HEK293T (cell line): ENCODE data around the gene CORO1C.

Experiments used
- CTCF ChIA-PET: fragments of 350-600 bp; formaldehyde crosslinking; extraction: SDS; loops from one replicate; lab custom pipeline; 2021; ENCODE audit warnings: antibody characterized with exemption, inconsistent platforms; lab: Yijun Ruan, JAX
- POLR2A ChIA-PET: fragments of 350-600 bp; formaldehyde crosslinking; extraction: SDS; loops from one replicate; lab custom pipeline; 2020; ENCODE audit warnings: antibody characterized with exemption, inconsistent platforms; lab: Yijun Ruan, JAX
- DNase-seq: peaks from one replicate; pipeline ENCODE4 v3.0.0; 2012; ENCODE audit warnings: mixed read lengths; ENCODE audit errors: extremely low spot score
- ARNT ChIP-seq: fragments of 450-650 bp; IDR thresholded peaks from 2 replicates; pipeline ENCODE4 v1.6.1; 2017; ENCODE audit warnings: mild to moderate bottlenecking
- BHLHE40 ChIP-seq: fragments of 450-650 bp; IDR thresholded peaks from 2 replicates; pipeline ENCODE4 v1.6.1; 2016; ENCODE audit warnings: mild to moderate bottlenecking, moderate library complexity, borderline replicate concordance
- CTBP1 ChIP-seq: fragments of 450-650 bp; IDR thresholded peaks from 2 replicates; pipeline ENCODE4 v1.6.1; 2016; ENCODE audit warnings: borderline replicate concordance
- ELF4 ChIP-seq: fragments of 450-650 bp; IDR thresholded peaks from 2 replicates; pipeline ENCODE4 v1.6.1; 2017; ENCODE audit warnings: antibody characterized with exemption
- FOXA1 ChIP-seq: fragments of 450-650 bp; IDR thresholded peaks from 2 replicates; pipeline ENCODE4 v1.6.1; 2016; ENCODE audit warnings: mild to moderate bottlenecking
- FOXK2 ChIP-seq: fragments of 450-650 bp; IDR thresholded peaks from 2 replicates; pipeline ENCODE4 v1.6.1; 2016; ENCODE audit warnings: mild to moderate bottlenecking
- FOXM1 ChIP-seq: fragments of 450-650 bp; IDR thresholded peaks from 2 replicates; pipeline ENCODE4 v1.6.1; 2017; ENCODE audit warnings: mild to moderate bottlenecking, borderline replicate concordance
- HDGF ChIP-seq: fragments of 450-650 bp; IDR thresholded peaks from 2 replicates; pipeline ENCODE4 v1.6.1; 2017; ENCODE audit warnings: antibody characterized with exemption, borderline replicate concordance
- L3MBTL2 ChIP-seq: fragments of 450-650 bp; conservative IDR thresholded peaks from 2 replicates; pipeline ENCODE4 v1.6.1; 2016; ENCODE audit warnings: mild to moderate bottlenecking
- LEF1 ChIP-seq: fragments of 450-650 bp; IDR thresholded peaks from 2 replicates; pipeline ENCODE4 v1.6.1; 2017; ENCODE audit warnings: mild to moderate bottlenecking, borderline replicate concordance
- NFRKB ChIP-seq: fragments of 450-650 bp; IDR thresholded peaks from 2 replicates; pipeline ENCODE4 v1.6.1; 2016; ENCODE audit warnings: mild to moderate bottlenecking, moderate library complexity
- SP1 ChIP-seq: fragments of 450-650 bp; IDR thresholded peaks from 2 replicates; pipeline ENCODE4 v1.6.1; 2017
- SUZ12 ChIP-seq: fragments of 450-650 bp; IDR thresholded peaks from 2 replicates; pipeline ENCODE4 v1.6.1; 2016; ENCODE audit warnings: mild to moderate bottlenecking
- TARDBP ChIP-seq: fragments of 450-650 bp; IDR thresholded peaks from 2 replicates; pipeline ENCODE4 v1.6.1; 2016
- ZNF384 ChIP-seq: fragments of 450-650 bp; IDR thresholded peaks from 2 replicates; pipeline ENCODE4 v1.6.1; 2016
- TF ChIP-seq, protein P1 (sequence below): fragments of 450-650 bp; IDR thresholded peaks from 2 replicates; pipeline ENCODE4 v1.6.1; 2016

The CORO1C gene

DNA sequence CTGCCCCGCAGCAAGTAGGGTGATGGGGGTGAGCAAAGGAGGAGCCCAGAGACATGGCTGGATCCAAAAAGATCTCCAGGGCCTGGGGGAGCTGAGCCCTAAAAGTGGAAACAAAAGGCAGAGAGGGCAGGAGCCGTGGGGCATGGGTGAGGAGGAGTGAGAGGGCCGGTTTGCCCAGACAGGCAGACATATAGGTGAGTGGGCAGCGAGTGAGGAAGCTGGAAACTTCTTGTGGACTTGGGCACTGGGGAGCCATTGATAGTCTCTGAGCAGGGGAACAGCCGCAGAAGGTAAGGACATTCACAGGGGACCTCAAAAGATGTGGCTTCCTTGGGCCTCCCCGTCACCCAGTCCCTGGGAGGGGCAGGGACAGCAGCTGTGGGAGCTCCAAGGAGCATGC, 116.7 kb downstream of the CORO1C start:
- ChIA-PET CTCF (interaction anchor here (0.5 kb wide), 1 partner anchor 12 kb away, joined by 5 read pairs; no protein-coding TSS in a partner anchor), POLR2A (no interaction called here)
- TF ChIP-seq ARNT = no peak
- no peak for TF ChIP-seq SP1
- TF ChIP-seq, protein P1, sequence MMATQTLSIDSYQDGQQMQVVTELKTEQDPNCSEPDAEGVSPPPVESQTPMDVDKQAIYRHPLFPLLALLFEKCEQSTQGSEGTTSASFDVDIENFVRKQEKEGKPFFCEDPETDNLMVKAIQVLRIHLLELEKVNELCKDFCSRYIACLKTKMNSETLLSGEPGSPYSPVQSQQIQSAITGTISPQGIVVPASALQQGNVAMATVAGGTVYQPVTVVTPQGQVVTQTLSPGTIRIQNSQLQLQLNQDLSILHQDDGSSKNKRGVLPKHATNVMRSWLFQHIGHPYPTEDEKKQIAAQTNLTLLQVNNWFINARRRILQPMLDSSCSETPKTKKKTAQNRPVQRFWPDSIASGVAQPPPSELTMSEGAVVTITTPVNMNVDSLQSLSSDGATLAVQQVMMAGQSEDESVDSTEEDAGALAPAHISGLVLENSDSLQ = no peak
- no peak for DNase-seq

DNA sequence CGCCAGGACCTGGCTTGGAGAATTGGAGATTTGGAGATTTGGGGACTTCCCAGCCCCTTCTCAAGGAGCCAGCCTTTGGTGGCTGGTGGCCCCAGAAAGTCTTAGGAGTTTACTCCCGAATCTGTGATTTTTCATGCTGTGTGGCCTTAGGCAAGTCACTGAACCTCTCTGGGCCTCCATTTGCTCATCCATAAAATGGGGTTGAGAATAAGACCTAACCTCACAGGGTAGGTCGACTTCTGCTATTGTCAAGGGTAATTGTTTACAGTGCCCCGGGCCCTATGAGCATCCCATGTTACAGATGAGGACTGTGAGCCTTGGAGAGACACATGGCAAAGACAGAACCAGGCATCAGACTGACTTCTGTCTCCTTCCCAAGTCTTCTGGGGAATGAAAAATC, 117.3 kb downstream of the CORO1C start:
- ChIA-PET POLR2A (interaction anchor here (0.7 kb wide), 1 partner anchor 52 kb away, joined by 3 read pairs; the partner anchor contains the start of gene ISCU), CTCF (no interaction called here)
- DNase-seq = no peak
- TF ChIP-seq TARDBP = no peak
- no peak for TF ChIP-seq SUZ12
- no peak for TF ChIP-seq BHLHE40
- TF ChIP-seq L3MBTL2 = no peak
- no peak for TF ChIP-seq LEF1
- TF ChIP-seq FOXK2 = no peak
- TF ChIP-seq NFRKB = no peak

DNA sequence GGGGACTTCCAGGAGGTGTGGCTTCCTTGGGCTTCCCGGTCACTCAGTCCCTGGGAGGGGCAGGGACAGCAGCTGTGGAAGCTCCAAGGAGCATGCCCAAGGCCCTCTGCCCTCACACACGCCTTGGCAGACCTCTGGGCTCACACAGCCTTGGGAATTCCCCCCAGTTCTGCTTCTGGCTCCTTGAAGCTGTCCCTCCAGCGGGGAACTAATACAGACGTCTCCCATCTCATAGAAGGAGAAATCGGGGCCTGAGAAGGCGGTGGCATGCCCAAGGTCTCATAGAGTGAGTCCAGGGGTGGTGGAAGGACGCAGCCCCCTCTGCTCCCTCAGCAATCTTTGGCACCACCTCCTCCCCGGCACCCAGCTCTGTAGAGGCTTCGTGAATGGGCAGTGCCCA, 117.8 kb downstream of the CORO1C start:
- ChIA-PET CTCF (no interaction called here), POLR2A (interaction anchor here (0.7 kb wide), 1 partner anchor 51 kb away, joined by 3 read pairs; the partner anchor contains the start of gene ISCU)
- no peak for TF ChIP-seq HDGF
- TF ChIP-seq FOXK2 = no peak
- TF ChIP-seq FOXM1 = no peak
- TF ChIP-seq SUZ12 = no peak
- TF ChIP-seq CTBP1 = no peak
- no peak for TF ChIP-seq NFRKB
- TF ChIP-seq BHLHE40 = no peak
- no peak for TF ChIP-seq FOXA1
- DNase-seq = no peak

DNA sequence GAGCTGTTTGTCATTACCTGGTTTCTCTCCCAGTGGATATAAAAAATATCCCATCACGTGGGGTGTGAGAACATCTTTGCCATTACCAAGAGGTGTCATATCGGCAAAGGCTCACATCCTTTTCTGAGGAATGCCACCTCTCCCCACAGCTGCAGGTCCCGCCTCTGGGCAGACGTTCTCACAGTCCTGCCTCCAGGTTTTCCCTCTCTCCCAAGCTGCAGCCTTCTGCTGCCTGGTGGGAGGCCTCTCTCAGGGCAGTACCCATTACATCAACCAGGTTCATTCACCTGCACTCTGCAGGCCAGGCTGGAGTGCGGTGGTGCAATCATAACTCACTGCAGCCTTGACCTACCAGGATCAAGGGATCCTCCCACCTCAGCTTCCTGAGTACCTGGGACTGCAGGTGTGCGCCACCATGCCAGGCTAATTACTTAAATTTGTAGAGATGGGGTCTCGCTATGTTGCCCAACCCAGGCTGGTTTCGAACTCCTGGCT, 118.5 kb downstream of the CORO1C start:
- DNase-seq = no peak
- CTCF ChIA-PET = interaction anchor here (0.6 to 0.7 kb wide), 4 partner anchors 9 to 50 kb away, joined by 3 to 7 read pairs (median 5); partner anchors contain the start of gene ISCU
- POLR2A ChIA-PET = no interaction called here
- TF ChIP-seq, protein P1 = no peak
- TF ChIP-seq ARNT (no peak), ZNF384 (peak; percentile 63), L3MBTL2 (no peak)

DNA sequence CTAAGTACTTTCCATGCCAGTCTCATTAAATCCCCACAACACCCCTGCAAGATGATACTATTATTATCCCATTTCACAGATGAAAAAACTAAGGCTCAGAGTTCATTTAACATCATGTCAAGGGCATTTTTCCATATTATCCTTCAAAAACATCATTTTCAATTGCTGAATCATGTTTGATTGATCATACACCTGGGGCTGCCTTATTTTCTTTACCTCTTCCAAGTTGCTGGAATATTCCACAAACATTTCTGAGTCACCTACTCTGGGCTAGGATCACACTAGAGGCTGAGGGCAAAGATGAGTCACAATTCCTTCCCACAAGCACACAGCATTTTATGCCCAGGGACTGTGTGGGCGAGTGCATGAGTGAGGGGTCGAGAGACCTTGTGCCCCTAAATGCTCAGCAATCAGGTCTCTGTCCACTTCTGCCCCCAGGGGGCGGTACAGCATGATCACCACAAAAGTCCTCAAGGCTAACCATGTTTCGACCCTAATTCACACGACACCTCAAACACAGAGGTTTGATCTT, 119.4 kb downstream of the CORO1C start:
- ChIA-PET POLR2A (no interaction called here), CTCF (interaction anchor here (0.6 kb wide), 1 partner anchor 1017 kb away, joined by 4 read pairs; no protein-coding TSS in a partner anchor)
- TF ChIP-seq SUZ12 (no peak), BHLHE40 (no peak), HDGF (no peak), ELF4 (no peak), ZNF384 (no peak), ARNT (no peak), FOXA1 (no peak), CTBP1 (no peak), L3MBTL2 (no peak), LEF1 (no peak), TARDBP (no peak)
- TF ChIP-seq, protein P1 = no peak
- DNase-seq = peak; percentile 56

DNA sequence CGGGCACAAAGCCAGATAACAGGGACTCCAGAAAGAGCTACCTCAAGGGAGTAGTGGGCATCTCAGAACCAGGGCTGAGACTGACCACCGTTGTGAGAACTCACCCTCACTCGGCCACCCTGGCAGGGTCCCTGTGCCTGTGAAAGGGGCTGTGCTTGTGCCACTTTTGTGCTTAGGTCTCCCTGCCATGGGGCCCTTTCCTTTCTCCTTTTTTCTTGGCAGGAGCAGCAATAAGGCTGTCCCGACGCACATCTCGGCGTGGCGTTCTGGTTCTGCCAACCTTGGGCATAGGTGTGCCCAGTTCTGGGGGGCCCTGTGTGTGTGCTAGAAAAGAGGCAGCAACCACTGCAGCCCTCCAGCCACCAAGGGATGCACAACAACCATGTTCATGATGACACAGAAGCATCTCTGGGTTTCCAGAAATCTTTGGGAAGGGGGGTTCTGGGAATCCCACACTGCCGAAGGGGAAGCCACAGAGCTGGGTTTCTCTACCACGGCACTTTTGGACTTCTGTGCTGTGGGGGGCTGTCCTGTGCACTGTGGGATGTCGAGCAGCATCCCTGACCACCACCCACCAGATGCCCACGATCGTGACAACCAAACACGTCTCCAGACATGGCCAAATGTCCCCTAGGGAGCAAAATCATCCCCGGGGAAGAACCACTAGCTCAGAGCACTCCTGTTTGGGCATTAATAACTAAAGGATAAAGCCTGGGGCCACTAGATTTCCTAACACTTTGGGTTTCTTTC, 120.3 kb downstream of the CORO1C start:
- POLR2A ChIA-PET = no interaction called here
- no peak for DNase-seq
- TF ChIP-seq TARDBP (no peak), FOXK2 (no peak), ZNF384 (no peak), LEF1 (no peak), L3MBTL2 (no peak), FOXA1 (no peak), CTBP1 (no peak), BHLHE40 (no peak), SP1 (no peak), HDGF (no peak), ELF4 (no peak)
- TF ChIP-seq, protein P1 = no peak

More for the DNA sequence above, 120.3 kb downstream of the CORO1C start:
- CTCF ChIA-PET = interaction anchor here (0.6 kb wide), 1 partner anchor 1018 kb away, joined by 4 read pairs; no protein-coding TSS in a partner anchor
